Measurements from ENCODE around the gene ZSCAN30.

- no peak for TF ChIP-seq CTCF (IDR thresholded peaks at IDR 0.05)
- no peak for TF ChIP-seq POLR2AphosphoS5 (IDR thresholded peaks at IDR 0.05; ENCODE audit: insufficient read depth in 1 of 2, low read depth in 1 of 2)
These were observed 5.2 kb downstream of the ZSCAN30 start for GRCh38 chr18:35284841-35285240.

Data from vagina (tissue), 2 donors.